ENCODE measurements around the gene STAT6.

GRCh38 chr12:57141249-57141648 lies 30.1 kb upstream of the STAT6 start:
- TF ChIP-seq POLR2AphosphoS5 (IDR thresholded peaks at IDR 0.05) (no peak), CTCF (IDR thresholded peaks at IDR 0.05) (no peak)
